WTC11 (cell line): Measurements from ENCODE around the gene DNASE1L2. TPM values are rescaled to one million over a fixed set of nuclear protein-coding genes. Genes with fewer than 3 reads are reported as not detected.

ENCODE experiments used
- AFF4 ChIP-seq: sonication (generic); formaldehyde crosslinking; IDR thresholded peaks from 2 replicates; pipeline ENCODE4 v1.8.1; 2023; ENCODE audit warnings: mild to moderate bottlenecking, missing genetic modification reagents, borderline replicate concordance
- E2F4 ChIP-seq: sonication (generic); formaldehyde crosslinking; IDR thresholded peaks from 2 replicates; pipeline ENCODE4 v1.8.1; 2022; ENCODE audit warnings: low read depth, mild to moderate bottlenecking, moderate library complexity, missing genetic modification reagents, borderline replicate concordance
- ESRRA ChIP-seq: sonication (generic); formaldehyde crosslinking; IDR thresholded peaks from 2 replicates; pipeline ENCODE4 v1.8.1; 2022; ENCODE audit warnings: mild to moderate bottlenecking, missing genetic modification reagents, borderline replicate concordance
- FOXK1 ChIP-seq: sonication (generic); formaldehyde crosslinking; IDR thresholded peaks from 2 replicates; pipeline ENCODE4 v1.8.0; 2022; ENCODE audit warnings: mild to moderate bottlenecking, moderate library complexity, missing genetic modification reagents
- NFE2L1 ChIP-seq: sonication (generic); formaldehyde crosslinking; IDR thresholded peaks from 2 replicates; pipeline ENCODE4 v1.8.1; 2023; ENCODE audit warnings: missing genetic modification reagents
- PRDM15 ChIP-seq: sonication (generic); formaldehyde crosslinking; IDR thresholded peaks from 2 replicates; pipeline ENCODE4 v1.8.0; 2022; ENCODE audit warnings: missing genetic modification reagents
- PREB ChIP-seq: sonication (generic); formaldehyde crosslinking; IDR thresholded peaks from 2 replicates; pipeline ENCODE4 v1.8.1; 2022; ENCODE audit warnings: mild to moderate bottlenecking, missing genetic modification reagents, moderate library complexity, borderline replicate concordance
- SOX15 ChIP-seq: fragments of 250-450 bp; sonication (Bioruptor Pico); IDR thresholded peaks from 2 replicates; pipeline ENCODE4 v1.9.0; 2021; ENCODE audit warnings: mild to moderate bottlenecking
- TEAD1 ChIP-seq: sonication (generic); formaldehyde crosslinking; IDR thresholded peaks from 2 replicates; pipeline ENCODE4 v1.8.0; 2022; ENCODE audit warnings: mild to moderate bottlenecking, missing genetic modification reagents
- USF2 ChIP-seq: sonication (generic); formaldehyde crosslinking; IDR thresholded peaks from 2 replicates; pipeline ENCODE4 v1.8.1; 2023; ENCODE audit warnings: mild to moderate bottlenecking, missing genetic modification reagents, moderate library complexity
- ZNF263 ChIP-seq: sonication (generic); formaldehyde crosslinking; IDR thresholded peaks from 2 replicates; pipeline ENCODE4 v1.8.1; 2022; ENCODE audit warnings: low read depth, mild to moderate bottlenecking, moderate library complexity, missing genetic modification reagents
- ZNF396 ChIP-seq: fragments of 250-450 bp; sonication (Bioruptor Pico); IDR thresholded peaks from 2 replicates; pipeline ENCODE4 v1.8.0; 2021; ENCODE audit warnings: mild to moderate bottlenecking, moderate library complexity, borderline replicate concordance
- ZNF416 ChIP-seq: fragments of 250-450 bp; sonication (Bioruptor Pico); IDR thresholded peaks from 2 replicates; pipeline ENCODE4 v1.9.0; 2021; ENCODE audit warnings: mild to moderate bottlenecking, inconsistent platforms
- ZNF512 ChIP-seq: sonication (generic); formaldehyde crosslinking; IDR thresholded peaks from 2 replicates; pipeline ENCODE4 v1.8.1; 2022; ENCODE audit warnings: missing genetic modification reagents, borderline replicate concordance
- ZNF671 ChIP-seq: fragments of 250-450 bp; sonication (Bioruptor Pico); IDR thresholded peaks from 2 replicates; pipeline ENCODE4 v1.8.0; 2021; ENCODE audit warnings: mild to moderate bottlenecking
- total RNA-seq: library from RNA; stranded (reverse); gene quantifications from 3 replicates; pipeline ENCODE4 v1.2.3, GENCODE V29; 2021
- TF ChIP-seq, protein P1 (sequence below): sonication (generic); formaldehyde crosslinking; conservative IDR thresholded peaks from 2 replicates; pipeline ENCODE4 v1.8.1; 2023; ENCODE audit warnings: mild to moderate bottlenecking, low read depth, missing genetic modification reagents, moderate library complexity
- TF ChIP-seq, protein P2 (sequence below): sonication (generic); formaldehyde crosslinking; IDR thresholded peaks from 2 replicates; pipeline ENCODE4 v1.8.1; 2023; ENCODE audit warnings: mild to moderate bottlenecking, moderate library complexity, missing genetic modification reagents
- TF ChIP-seq, protein P3 (sequence below): sonication (generic); formaldehyde crosslinking; IDR thresholded peaks from 2 replicates; pipeline ENCODE4 v1.8.1; 2023; ENCODE audit warnings: mild to moderate bottlenecking, missing genetic modification reagents

Gene DNASE1L2
- total RNA-seq, 1 experiment from 2014 or later = 0.66 TPM

- TF ChIP-seq E2F4 (CRISPR knock-in tag) (no peak), PRDM15 (CRISPR knock-in tag) (no peak), NFE2L1 (CRISPR knock-in tag) (no peak), ZNF416 (CRISPR knock-in tag) (peak; percentile 87), ESRRA (CRISPR knock-in tag) (no peak), ZNF512 (no peak), FOXK1 (CRISPR knock-in tag) (peak; percentile 94), ZNF396 (CRISPR knock-in tag) (no peak), USF2 (CRISPR knock-in tag) (peak; percentile 36; the same call in 1 of the 2 replicates), AFF4 (no peak; the same call in 1 of the 2 replicates), ZNF263 (CRISPR knock-in tag) (no peak), ZNF671 (CRISPR knock-in tag) (no peak), SOX15 (CRISPR knock-in tag) (no peak), TEAD1 (no peak; the same call in 1 of the 2 replicates), PREB (no peak)
- TF ChIP-seq, protein P1, sequence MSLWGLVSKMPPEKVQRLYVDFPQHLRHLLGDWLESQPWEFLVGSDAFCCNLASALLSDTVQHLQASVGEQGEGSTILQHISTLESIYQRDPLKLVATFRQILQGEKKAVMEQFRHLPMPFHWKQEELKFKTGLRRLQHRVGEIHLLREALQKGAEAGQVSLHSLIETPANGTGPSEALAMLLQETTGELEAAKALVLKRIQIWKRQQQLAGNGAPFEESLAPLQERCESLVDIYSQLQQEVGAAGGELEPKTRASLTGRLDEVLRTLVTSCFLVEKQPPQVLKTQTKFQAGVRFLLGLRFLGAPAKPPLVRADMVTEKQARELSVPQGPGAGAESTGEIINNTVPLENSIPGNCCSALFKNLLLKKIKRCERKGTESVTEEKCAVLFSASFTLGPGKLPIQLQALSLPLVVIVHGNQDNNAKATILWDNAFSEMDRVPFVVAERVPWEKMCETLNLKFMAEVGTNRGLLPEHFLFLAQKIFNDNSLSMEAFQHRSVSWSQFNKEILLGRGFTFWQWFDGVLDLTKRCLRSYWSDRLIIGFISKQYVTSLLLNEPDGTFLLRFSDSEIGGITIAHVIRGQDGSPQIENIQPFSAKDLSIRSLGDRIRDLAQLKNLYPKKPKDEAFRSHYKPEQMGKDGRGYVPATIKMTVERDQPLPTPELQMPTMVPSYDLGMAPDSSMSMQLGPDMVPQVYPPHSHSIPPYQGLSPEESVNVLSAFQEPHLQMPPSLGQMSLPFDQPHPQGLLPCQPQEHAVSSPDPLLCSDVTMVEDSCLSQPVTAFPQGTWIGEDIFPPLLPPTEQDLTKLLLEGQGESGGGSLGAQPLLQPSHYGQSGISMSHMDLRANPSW (CRISPR knock-in tag) = no peak
- TF ChIP-seq, protein P2, sequence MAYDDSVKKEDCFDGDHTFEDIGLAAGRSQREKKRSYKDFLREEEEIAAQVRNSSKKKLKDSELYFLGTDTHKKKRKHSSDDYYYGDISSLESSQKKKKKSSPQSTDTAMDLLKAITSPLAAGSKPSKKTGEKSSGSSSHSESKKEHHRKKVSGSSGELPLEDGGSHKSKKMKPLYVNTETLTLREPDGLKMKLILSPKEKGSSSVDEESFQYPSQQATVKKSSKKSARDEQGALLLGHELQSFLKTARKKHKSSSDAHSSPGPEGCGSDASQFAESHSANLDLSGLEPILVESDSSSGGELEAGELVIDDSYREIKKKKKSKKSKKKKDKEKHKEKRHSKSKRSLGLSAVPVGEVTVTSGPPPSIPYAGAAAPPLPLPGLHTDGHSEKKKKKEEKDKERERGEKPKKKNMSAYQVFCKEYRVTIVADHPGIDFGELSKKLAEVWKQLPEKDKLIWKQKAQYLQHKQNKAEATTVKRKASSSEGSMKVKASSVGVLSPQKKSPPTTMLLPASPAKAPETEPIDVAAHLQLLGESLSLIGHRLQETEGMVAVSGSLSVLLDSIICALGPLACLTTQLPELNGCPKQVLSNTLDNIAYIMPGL (CRISPR knock-in tag) = peak; percentile 82
- TF ChIP-seq, protein P3, sequence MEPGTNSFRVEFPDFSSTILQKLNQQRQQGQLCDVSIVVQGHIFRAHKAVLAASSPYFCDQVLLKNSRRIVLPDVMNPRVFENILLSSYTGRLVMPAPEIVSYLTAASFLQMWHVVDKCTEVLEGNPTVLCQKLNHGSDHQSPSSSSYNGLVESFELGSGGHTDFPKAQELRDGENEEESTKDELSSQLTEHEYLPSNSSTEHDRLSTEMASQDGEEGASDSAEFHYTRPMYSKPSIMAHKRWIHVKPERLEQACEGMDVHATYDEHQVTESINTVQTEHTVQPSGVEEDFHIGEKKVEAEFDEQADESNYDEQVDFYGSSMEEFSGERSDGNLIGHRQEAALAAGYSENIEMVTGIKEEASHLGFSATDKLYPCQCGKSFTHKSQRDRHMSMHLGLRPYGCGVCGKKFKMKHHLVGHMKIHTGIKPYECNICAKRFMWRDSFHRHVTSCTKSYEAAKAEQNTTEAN (CRISPR knock-in tag) = no peak
Observed at GRCh38 chr16:2223221-2223941, 12.9 kb upstream of the DNASE1L2 start, which contains the start of gene E4F1 (continued).
